ENCODE data around the gene FAM149B1. TPM values are rescaled to one million over a fixed set of nuclear protein-coding genes. Genes with fewer than 3 reads are reported as not detected.
A peak's percentile ranks its signal among the peaks of the same experiment; 100 is the strongest.

FAM149B1 gene
- total RNA-seq, 1 experiment from 2014 or later = 17.5 TPM

DNA sequence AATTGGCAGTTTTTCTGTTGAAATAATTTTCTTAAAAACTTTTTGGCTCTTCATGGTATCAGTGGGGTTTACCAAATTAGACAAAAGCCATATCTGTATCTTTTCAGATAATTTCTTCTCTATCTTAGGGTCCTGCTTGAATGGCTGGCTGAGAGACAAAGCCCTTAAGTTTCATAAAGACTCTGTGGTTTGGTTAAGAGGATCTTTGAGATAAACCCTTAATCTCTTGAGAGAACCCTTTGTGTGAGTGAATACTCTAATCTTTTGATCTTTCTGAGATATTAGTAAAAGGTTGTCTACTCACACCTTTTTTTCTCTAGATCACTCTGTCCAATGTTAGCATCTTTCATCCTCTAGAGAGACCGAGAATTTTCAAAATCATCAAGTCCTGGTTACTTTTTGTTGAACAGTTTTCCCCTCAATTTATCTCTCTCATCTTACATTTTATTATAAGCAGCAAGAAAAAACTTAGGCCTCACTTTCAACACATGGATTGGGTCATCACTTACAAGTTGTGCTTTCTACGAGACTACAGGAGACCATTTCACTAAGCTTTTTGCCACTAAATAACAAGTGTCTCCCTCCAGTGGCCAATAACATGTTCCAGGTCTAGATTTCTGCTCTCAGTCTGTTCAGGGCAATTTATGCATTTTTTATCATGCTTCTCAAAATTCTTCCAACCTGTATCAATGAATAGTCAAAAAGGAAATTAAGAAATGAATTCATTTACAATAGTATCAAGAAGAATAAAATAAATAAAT, 50.7 kb downstream of the FAM149B1 start:
- H2AFZ ChIP-seq (ENCODE audit: low read depth, low read length, poor library complexity, severe bottlenecking) = no peak overlapping the region
- no peak overlapping the region for H3K4me3 ChIP-seq (replicated peaks in 1 of 2; ENCODE audit: low read depth in 1 of 2, low read length in 2 of 2)
- no TSS peak for BruUV-seq (replicated peaks)
- H3K36me3 ChIP-seq (ENCODE audit: control insufficient read depth in 1 of 2, insufficient read depth in 2 of 2, low read length in 2 of 2) = no peaks in the 10 kb centered on the region
- no peak overlapping the region for H3K27ac ChIP-seq (ENCODE audit: low read depth, low read length)
- H3K9ac ChIP-seq (ENCODE audit: low read length) = no peak overlapping the region
- no peak for TF ChIP-seq ZFX (IDR thresholded peaks at IDR 0.05)
- TF ChIP-seq, protein P1, sequence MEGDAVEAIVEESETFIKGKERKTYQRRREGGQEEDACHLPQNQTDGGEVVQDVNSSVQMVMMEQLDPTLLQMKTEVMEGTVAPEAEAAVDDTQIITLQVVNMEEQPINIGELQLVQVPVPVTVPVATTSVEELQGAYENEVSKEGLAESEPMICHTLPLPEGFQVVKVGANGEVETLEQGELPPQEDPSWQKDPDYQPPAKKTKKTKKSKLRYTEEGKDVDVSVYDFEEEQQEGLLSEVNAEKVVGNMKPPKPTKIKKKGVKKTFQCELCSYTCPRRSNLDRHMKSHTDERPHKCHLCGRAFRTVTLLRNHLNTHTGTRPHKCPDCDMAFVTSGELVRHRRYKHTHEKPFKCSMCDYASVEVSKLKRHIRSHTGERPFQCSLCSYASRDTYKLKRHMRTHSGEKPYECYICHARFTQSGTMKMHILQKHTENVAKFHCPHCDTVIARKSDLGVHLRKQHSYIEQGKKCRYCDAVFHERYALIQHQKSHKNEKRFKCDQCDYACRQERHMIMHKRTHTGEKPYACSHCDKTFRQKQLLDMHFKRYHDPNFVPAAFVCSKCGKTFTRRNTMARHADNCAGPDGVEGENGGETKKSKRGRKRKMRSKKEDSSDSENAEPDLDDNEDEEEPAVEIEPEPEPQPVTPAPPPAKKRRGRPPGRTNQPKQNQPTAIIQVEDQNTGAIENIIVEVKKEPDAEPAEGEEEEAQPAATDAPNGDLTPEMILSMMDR (IDR thresholded peaks at IDR 0.05 in 2 of 3, conservative IDR thresholded peaks at IDR 0.05 in 1 of 3; ENCODE audit: borderline replicate concordance in 1 of 3, insufficient read depth in 1 of 3, low read depth in 2 of 3, low read length in 2 of 3) = peak; percentile 26 to 68 (median 53); a peak in 4 of 6 replicates
- TF ChIP-seq YY1 (IDR thresholded peaks at IDR 0.05; ENCODE audit: extremely low read depth, insufficient replicate concordance, low read depth, low read length) = peak; percentile 18
- no peak for TF ChIP-seq CEBPB (IDR thresholded peaks at IDR 0.05; ENCODE audit: low read depth)
- peak; percentile 41 for TF ChIP-seq RAD21 (IDR thresholded peaks at IDR 0.05; ENCODE audit: low read depth)
- H3K79me2 ChIP-seq (ENCODE audit: insufficient read depth, low read length) = no peaks in the 10 kb centered on the region
- POLR2A ChIA-PET = no interaction called here
- intact Hi-C loops (cut with micrococcal nuclease) = no loop called here
- H3K27me3 ChIP-seq (ENCODE audit: insufficient read depth, low read length) = no peaks in the 10 kb centered on the region
- CTCF ChIA-PET = interaction anchor here (0.6 to 1.2 kb wide), 6 partner anchors 13 to 122 kb away, joined by 3 to 5 read pairs (median 3); partner anchors contain the start of gene P4HA1
- RAD21 ChIA-PET (ENCODE audit: low non-redundant PET in 1 of 2, low total read pairs in 2 of 2, uncharacterized antibody in 2 of 2, unreplicated experiment in 2 of 2) = no interaction called here
- no peaks in the 10 kb centered on the region for H3K9me2 ChIP-seq (ENCODE audit: insufficient read depth)
- no peaks in the 10 kb centered on the region for H3K9me3 ChIP-seq (ENCODE audit: control insufficient read depth in 1 of 2, insufficient read depth in 1 of 2, low read depth in 1 of 2, low read length in 2 of 2)
- H4K20me1 ChIP-seq (ENCODE audit: insufficient read depth) = no peaks in the 10 kb centered on the region
- peak; percentile 69 for ATAC-seq
- no peaks in the 10 kb centered on the region for H3K4me1 ChIP-seq (ENCODE audit: control insufficient read depth in 1 of 2, insufficient read depth in 2 of 2, low read length in 2 of 2)
- DNase-seq (ENCODE audit: low read depth, low spot score) = peak; percentile 19
- H3K4me2 ChIP-seq (ENCODE audit: low read length) = no peak overlapping the region

DNA sequence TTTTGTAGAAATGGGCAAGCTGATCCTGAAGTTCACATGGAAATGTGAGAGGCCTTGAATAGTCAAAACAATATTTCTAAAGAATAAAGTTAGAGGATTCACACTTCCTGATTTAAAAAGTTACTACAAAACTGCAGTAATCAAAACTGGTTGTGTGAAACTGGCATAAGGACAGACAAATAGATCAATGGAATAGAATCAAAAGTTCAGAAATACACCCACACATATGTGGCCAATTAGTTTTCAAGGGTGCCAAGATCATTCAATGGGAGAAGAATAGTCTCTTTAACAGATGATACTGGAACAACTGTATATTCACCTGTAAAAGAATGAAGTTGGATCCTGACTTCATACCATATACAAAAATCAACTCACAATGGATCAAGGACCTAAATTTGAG, 51.5 kb downstream of the FAM149B1 start:
- Histone ChIP-seq H3K4me3 (replicated peaks in 1 of 2; ENCODE audit: low read depth in 1 of 2, low read length in 2 of 2) (no peak overlapping the region), H3K9me2 (ENCODE audit: insufficient read depth) (no peaks in the 10 kb centered on the region), H4K20me1 (ENCODE audit: insufficient read depth) (no peaks in the 10 kb centered on the region), H3K9ac (ENCODE audit: low read length) (no peak overlapping the region), H3K27ac (ENCODE audit: low read depth, low read length) (no peak overlapping the region), H3K79me2 (ENCODE audit: insufficient read depth, low read length) (no peaks in the 10 kb centered on the region), H3K36me3 (ENCODE audit: control insufficient read depth in 1 of 2, insufficient read depth in 2 of 2, low read length in 2 of 2) (no peaks in the 10 kb centered on the region), H3K9me3 (ENCODE audit: control insufficient read depth in 1 of 2, insufficient read depth in 1 of 2, low read depth in 1 of 2, low read length in 2 of 2) (no peaks in the 10 kb centered on the region), H3K4me1 (ENCODE audit: control insufficient read depth in 1 of 2, insufficient read depth in 2 of 2, low read length in 2 of 2) (no peaks in the 10 kb centered on the region), H2AFZ (ENCODE audit: low read depth, low read length, poor library complexity, severe bottlenecking) (no peak overlapping the region), H3K27me3 (ENCODE audit: insufficient read depth, low read length) (no peaks in the 10 kb centered on the region), H3K4me2 (ENCODE audit: low read length) (no peak overlapping the region)
- intact Hi-C loops (cut with micrococcal nuclease) = no loop called here
- DNase-seq (ENCODE audit: low read depth, low spot score) (no peak), ATAC-seq (no peak)
- TF ChIP-seq POLR2A (IDR thresholded peaks at IDR 0.05; ENCODE audit: borderline replicate concordance, extremely low read depth, insufficient read depth, insufficient read length) = no peak
- TF ChIP-seq, protein P2, sequence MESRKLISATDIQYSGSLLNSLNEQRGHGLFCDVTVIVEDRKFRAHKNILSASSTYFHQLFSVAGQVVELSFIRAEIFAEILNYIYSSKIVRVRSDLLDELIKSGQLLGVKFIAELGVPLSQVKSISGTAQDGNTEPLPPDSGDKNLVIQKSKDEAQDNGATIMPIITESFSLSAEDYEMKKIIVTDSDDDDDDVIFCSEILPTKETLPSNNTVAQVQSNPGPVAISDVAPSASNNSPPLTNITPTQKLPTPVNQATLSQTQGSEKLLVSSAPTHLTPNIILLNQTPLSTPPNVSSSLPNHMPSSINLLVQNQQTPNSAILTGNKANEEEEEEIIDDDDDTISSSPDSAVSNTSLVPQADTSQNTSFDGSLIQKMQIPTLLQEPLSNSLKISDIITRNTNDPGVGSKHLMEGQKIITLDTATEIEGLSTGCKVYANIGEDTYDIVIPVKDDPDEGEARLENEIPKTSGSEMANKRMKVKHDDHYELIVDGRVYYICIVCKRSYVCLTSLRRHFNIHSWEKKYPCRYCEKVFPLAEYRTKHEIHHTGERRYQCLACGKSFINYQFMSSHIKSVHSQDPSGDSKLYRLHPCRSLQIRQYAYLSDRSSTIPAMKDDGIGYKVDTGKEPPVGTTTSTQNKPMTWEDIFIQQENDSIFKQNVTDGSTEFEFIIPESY (IDR thresholded peaks at IDR 0.05; ENCODE audit: extremely low read depth, insufficient replicate concordance, low read length) = no peak
- POLR2A ChIA-PET = no interaction called here
- BruUV-seq (replicated peaks) = no TSS peak
- CTCF ChIA-PET = interaction anchor here (0.9 to 1.0 kb wide), 3 partner anchors 15 to 44 kb away, joined by 3 to 5 read pairs (median 3); no protein-coding TSS in a partner anchor
- RAD21 ChIA-PET (ENCODE audit: low non-redundant PET in 1 of 2, low total read pairs in 2 of 2, uncharacterized antibody in 2 of 2, unreplicated experiment in 2 of 2) = no interaction called here

Data from HCT116 (cell line).